ENCODE results near the gene SCARF2. TPM values are rescaled to one million over a fixed set of nuclear protein-coding genes. Genes with fewer than 3 reads are reported as not detected.

SCARF2 gene
- polyA plus RNA-seq, 1 donor from 2014 or later: 5.0 TPM

DNA sequence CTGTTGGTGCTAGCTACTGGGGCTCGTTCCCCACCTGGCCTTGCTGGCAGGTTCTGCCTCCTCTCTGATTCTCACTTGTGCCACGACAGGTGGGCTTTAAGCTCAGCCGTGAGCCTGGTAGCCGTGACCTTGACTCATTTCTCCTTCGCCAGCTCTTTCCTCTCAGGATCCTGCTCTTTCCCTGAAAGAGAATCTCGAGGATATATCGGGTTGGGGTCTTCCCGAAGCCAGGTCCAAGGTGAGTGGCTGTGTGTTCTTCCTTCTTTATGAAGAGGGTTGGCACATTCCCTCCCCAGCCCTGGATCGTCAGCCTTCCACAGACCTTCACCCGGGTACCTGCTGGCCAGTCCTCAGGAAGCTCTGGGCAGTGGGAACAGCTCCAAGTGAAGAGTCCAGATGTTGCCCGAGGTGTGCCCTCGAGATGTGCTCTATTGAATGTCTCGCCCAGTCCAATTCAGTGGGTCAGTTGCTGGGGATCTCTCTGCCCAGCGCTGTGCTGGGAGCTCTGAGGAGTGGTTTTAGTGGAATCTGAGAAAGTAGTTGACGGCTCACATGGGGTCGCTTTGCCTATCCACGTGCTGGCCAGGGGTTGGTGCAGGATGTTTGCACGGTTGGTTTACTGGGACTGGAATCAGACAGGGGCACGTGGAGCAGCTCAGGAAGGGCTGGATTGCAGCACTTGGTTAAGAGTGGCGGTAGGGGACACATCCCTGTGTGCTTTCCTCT lies 42.3 kb downstream of the SCARF2 start:
- Histone ChIP-seq H3K36me3 (ENCODE audit: insufficient read depth, low read length) (no peaks in the 10 kb centered on the region), H3K4me3 (ENCODE audit: low read length) (peak overlapping the region; percentile 100), H3K27me3 (ENCODE audit: insufficient read depth, low read depth, low read length) (no peaks in the 10 kb centered on the region), H3K27ac (ENCODE audit: low read length) (no peak overlapping the region), H3F3A (ENCODE audit: insufficient read depth, low read length, poor library complexity, severe bottlenecking) (peaks cover 3% of the 10 kb centered on the region), H2AFZ (ENCODE audit: low read depth, low read length) (no peak overlapping the region), H3K9me3 (ENCODE audit: low read length) (no peaks in the 10 kb centered on the region), H4K20me1 (ENCODE audit: insufficient read depth) (peaks cover 3% of the 10 kb centered on the region), H3K9ac (ENCODE audit: low read length) (peak overlapping the region; percentile 99), H3K4me2 (ENCODE audit: low read length) (peak overlapping the region; percentile 63), H3K9me2 (ENCODE audit: insufficient read depth, low read length) (no peaks in the 10 kb centered on the region), H3K79me2 (replicated peaks; ENCODE audit: insufficient read depth, low read length) (peaks cover 44% of the 10 kb centered on the region)
- TF ChIP-seq SMC3 (conservative IDR thresholded peaks at IDR 0.05; ENCODE audit: poor library complexity): no peak
- no peak for TF ChIP-seq TAF1 (IDR thresholded peaks at IDR 0.05; ENCODE audit: low read depth)
- TF ChIP-seq, protein P1, sequence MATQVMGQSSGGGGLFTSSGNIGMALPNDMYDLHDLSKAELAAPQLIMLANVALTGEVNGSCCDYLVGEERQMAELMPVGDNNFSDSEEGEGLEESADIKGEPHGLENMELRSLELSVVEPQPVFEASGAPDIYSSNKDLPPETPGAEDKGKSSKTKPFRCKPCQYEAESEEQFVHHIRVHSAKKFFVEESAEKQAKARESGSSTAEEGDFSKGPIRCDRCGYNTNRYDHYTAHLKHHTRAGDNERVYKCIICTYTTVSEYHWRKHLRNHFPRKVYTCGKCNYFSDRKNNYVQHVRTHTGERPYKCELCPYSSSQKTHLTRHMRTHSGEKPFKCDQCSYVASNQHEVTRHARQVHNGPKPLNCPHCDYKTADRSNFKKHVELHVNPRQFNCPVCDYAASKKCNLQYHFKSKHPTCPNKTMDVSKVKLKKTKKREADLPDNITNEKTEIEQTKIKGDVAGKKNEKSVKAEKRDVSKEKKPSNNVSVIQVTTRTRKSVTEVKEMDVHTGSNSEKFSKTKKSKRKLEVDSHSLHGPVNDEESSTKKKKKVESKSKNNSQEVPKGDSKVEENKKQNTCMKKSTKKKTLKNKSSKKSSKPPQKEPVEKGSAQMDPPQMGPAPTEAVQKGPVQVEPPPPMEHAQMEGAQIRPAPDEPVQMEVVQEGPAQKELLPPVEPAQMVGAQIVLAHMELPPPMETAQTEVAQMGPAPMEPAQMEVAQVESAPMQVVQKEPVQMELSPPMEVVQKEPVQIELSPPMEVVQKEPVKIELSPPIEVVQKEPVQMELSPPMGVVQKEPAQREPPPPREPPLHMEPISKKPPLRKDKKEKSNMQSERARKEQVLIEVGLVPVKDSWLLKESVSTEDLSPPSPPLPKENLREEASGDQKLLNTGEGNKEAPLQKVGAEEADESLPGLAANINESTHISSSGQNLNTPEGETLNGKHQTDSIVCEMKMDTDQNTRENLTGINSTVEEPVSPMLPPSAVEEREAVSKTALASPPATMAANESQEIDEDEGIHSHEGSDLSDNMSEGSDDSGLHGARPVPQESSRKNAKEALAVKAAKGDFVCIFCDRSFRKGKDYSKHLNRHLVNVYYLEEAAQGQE (IDR thresholded peaks at IDR 0.05; ENCODE audit: borderline replicate concordance): no peak
- TF ChIP-seq, protein P2, sequence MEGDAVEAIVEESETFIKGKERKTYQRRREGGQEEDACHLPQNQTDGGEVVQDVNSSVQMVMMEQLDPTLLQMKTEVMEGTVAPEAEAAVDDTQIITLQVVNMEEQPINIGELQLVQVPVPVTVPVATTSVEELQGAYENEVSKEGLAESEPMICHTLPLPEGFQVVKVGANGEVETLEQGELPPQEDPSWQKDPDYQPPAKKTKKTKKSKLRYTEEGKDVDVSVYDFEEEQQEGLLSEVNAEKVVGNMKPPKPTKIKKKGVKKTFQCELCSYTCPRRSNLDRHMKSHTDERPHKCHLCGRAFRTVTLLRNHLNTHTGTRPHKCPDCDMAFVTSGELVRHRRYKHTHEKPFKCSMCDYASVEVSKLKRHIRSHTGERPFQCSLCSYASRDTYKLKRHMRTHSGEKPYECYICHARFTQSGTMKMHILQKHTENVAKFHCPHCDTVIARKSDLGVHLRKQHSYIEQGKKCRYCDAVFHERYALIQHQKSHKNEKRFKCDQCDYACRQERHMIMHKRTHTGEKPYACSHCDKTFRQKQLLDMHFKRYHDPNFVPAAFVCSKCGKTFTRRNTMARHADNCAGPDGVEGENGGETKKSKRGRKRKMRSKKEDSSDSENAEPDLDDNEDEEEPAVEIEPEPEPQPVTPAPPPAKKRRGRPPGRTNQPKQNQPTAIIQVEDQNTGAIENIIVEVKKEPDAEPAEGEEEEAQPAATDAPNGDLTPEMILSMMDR (IDR thresholded peaks at IDR 0.05; ENCODE audit: poor library complexity, severe bottlenecking): no peak

DNA sequence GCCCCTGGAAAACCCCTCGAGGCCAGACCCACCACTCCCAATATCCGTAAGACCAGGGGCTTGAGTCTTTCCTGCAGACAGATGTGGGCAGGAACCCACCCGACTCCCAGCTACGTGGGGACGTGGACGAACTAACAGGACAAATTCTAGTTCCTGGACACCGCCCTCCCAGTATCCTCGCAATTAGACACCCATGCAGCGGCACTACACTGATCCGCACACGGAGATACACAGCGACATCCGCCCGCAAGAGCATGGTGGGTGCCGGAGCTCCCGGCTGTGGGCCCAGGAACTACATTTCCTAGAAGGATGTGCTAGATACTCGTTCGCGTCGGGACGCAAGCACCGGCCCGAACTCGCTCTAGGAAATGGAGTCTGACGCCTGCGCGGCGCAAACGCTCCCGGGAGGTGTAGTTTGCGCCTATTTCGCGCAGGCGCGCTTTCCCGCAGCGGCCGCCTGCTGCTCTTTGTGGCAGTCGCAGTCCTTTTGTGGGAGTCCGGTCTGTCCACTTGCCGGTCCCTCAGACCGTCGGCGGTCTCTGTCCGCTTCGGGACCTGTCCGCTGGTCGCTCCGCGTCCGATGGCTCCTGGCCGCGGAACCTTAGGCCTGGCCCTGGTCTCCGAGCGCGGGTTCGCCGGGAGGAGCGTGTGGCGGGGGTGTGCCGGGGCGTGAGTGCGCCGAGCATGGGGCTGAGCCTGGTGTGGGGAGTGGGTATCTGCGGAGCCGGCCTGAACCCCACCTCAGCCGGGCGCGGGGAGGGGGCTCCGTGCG lies 43.7 kb downstream of the SCARF2 start, which contains the start of gene ZNF74:
Gene ZNF74 (plus strand): TSS at position 447 of the 772 bp plus-strand sequence. CDS start 478 bp downstream, outside the sequence.
- TF ChIP-seq SMC3 (conservative IDR thresholded peaks at IDR 0.05; ENCODE audit: poor library complexity) (peak; percentile 43), RAD21 (conservative IDR thresholded peaks at IDR 0.05) (no peak), POLR2AphosphoS5 (IDR thresholded peaks at IDR 0.05) (peak; percentile 93), MXI1 (conservative IDR thresholded peaks at IDR 0.05; ENCODE audit: poor library complexity, severe bottlenecking) (peak; percentile 91), EZH2 (IDR thresholded peaks at IDR 0.05; ENCODE audit: borderline replicate concordance, insufficient read depth, low read length, poor library complexity, severe bottlenecking) (no peak), EP300 (conservative IDR thresholded peaks at IDR 0.05; ENCODE audit: poor library complexity, severe bottlenecking) (peak; percentile 35), TAF1 (IDR thresholded peaks at IDR 0.05; ENCODE audit: low read depth) (peak; percentile 70)
- TF ChIP-seq, protein P2 (IDR thresholded peaks at IDR 0.05; ENCODE audit: poor library complexity, severe bottlenecking): peak; percentile 21
- TF ChIP-seq, protein P1 (IDR thresholded peaks at IDR 0.05; ENCODE audit: borderline replicate concordance): peak; percentile 95
- H4K20me1 ChIP-seq (ENCODE audit: insufficient read depth): no peaks in the 10 kb centered on the region
- peak within 1 kb of the TSS; percentile 99 for H2AFZ ChIP-seq (ENCODE audit: low read depth, low read length)
- peak within 1 kb of the TSS; percentile 63 for H3K4me2 ChIP-seq (ENCODE audit: low read length)
- peaks cover 29% of the 10 kb centered on the region for H3K79me2 ChIP-seq (replicated peaks; ENCODE audit: insufficient read depth, low read length)
- H3K36me3 ChIP-seq (ENCODE audit: insufficient read depth, low read length): no peaks in the 10 kb centered on the region
- peaks cover 3% of the 10 kb centered on the region for H3F3A ChIP-seq (ENCODE audit: insufficient read depth, low read length, poor library complexity, severe bottlenecking)
- H3K27ac ChIP-seq (ENCODE audit: low read length): peak within 1 kb of the TSS; percentile 92
- H3K9ac ChIP-seq (ENCODE audit: low read length): peak within 1 kb of the TSS; percentile 99
- no peaks in the 10 kb centered on the region for H3K9me2 ChIP-seq (ENCODE audit: insufficient read depth, low read length)
- no peaks in the 10 kb centered on the region for H3K9me3 ChIP-seq (ENCODE audit: low read length)
- peak within 1 kb of the TSS; percentile 100 for H3K4me3 ChIP-seq (ENCODE audit: low read length)
- H3K27me3 ChIP-seq (ENCODE audit: insufficient read depth, low read depth, low read length): no peaks in the 10 kb centered on the region

Data from neural cell (in vitro differentiated cells).